AG04449 (cell line): ENCODE data around the gene NARF.

ENCODE experiments used
- CTCF ChIA-PET: fragments of 350-600 bp; formaldehyde crosslinking; extraction: SDS; loops from one replicate; lab custom pipeline; 2021; ENCODE audit warnings: antibody characterized with exemption; lab: Yijun Ruan, JAX
- POLR2A ChIA-PET: fragments of 400-600, 350-600 bp; formaldehyde crosslinking; extraction: SDS; loops from one replicate; lab custom pipeline; 2020; ENCODE audit warnings: antibody characterized with exemption, inconsistent platforms; lab: Yijun Ruan, JAX
- DNase-seq: peaks from one replicate; pipeline ENCODE4 v3.0.0-alpha.2; 2010; ENCODE audit warnings: low read depth, low spot score
- H3K4me3 ChIP-seq: 2 replicates; pipeline ENCODE4 v1.5.1; 2011; ENCODE audit warnings: low read depth, mild to moderate bottlenecking, control low read depth, low read length
- CTCF ChIP-seq: IDR thresholded peaks from one replicate; pipeline ENCODE4 v1.5.1; 2011; ENCODE audit warnings: mild to moderate bottlenecking, moderate library complexity, low read length, control low read depth, inconsistent platforms; ENCODE audit not compliant: insufficient read depth; ENCODE audit errors: missing control alignments

Gene NARF

GRCh38 chr17:82463925-82464566, 5.5 kb downstream of the NARF start:
- no peak for TF ChIP-seq CTCF
- DNase-seq, result no peak
- ChIA-PET POLR2A (no interaction called here), CTCF (no interaction called here)
- no peak overlapping the region for H3K4me3 ChIP-seq

GRCh38 chr17:82464567-82464929, 6.0 kb downstream of the NARF start:
- POLR2A ChIA-PET, result no interaction called here
- no peak for DNase-seq
- CTCF ChIA-PET, result no interaction called here
- no peak for TF ChIP-seq CTCF
- H3K4me3 ChIP-seq, result no peak overlapping the region

- TF ChIP-seq CTCF, result no peak
- CTCF ChIA-PET, result no interaction called here
- H3K4me3 ChIP-seq, result no peak overlapping the region
- POLR2A ChIA-PET, result no interaction called here
- DNase-seq, result no peak
Measured at GRCh38 chr17:82465023-82465603, 6.6 kb downstream of the NARF start.

- no peak for DNase-seq
- TF ChIP-seq CTCF, result no peak
- ChIA-PET POLR2A (no interaction called here), CTCF (no interaction called here)
- H3K4me3 ChIP-seq, result no peak overlapping the region
Measured at GRCh38 chr17:82468692-82469091, 10.2 kb downstream of the NARF start.

- no peak for DNase-seq
- H3K4me3 ChIP-seq, result no peak overlapping the region
- POLR2A ChIA-PET, result no interaction called here
- no peak for TF ChIP-seq CTCF
- CTCF ChIA-PET, result no interaction called here
Measured at GRCh38 chr17:82470065-82470464, 11.5 kb downstream of the NARF start.

GRCh38 chr17:82474223-82475010, 15.9 kb downstream of the NARF start:
- ChIA-PET POLR2A (interaction anchor here (2.1 kb wide), 1 partner anchor 16 kb away, joined by 4 read pairs; the partner anchor contains the start of gene NARF), CTCF (interaction anchor here (1.3 to 1.8 kb wide), 3 partner anchors 15 to 84 kb away, joined by 3 to 4 read pairs (median 4); no protein-coding TSS in a partner anchor)
- H3K4me3 ChIP-seq, result no peak overlapping the region
- no peak for DNase-seq
- no peak for TF ChIP-seq CTCF
